Measurements from ENCODE around the gene LRRIQ3.
A peak's percentile ranks its signal among the peaks of the same experiment; 100 is the strongest.

Gene LRRIQ3

DNA sequence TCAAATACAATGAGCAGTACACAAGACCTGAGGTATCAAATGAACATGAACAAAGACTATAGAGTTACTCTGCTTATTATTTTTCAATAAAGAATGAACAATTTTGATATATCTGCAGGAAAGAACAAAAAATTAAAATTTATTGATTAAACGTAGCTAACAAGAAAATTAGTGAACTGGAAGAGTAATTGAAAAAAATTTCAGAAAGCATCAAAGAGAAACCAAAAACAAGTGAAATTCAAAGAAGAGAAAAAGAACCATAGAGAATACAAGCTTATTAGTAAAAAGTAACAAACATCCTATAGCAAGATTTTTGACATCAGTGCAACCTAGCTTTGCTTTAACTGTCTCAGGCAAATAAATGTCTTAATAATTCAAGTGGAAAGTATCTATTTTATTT is 106.6 kb downstream of the LRRIQ3 start:
- DNase-seq = no peak

DNA sequence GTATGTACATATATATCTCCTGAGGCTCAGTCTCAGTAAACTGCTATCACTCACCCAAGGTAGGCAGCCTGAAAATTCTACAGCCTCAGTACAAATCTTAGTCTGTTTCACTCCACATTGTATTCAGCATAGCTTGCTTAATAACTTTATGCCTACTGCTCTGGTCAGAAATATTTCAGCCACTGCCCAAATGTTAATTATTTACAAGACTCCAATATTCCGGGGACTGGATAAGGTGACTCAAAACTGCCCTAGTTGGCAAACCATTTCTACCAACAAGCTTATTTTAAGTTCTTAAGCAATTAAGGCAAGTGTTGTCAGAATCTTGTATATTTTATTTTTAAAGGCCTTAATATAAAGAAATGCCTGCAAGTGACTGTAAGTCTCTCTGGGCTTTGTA is 114.8 kb downstream of the LRRIQ3 start:
- DNase-seq = no peak

DNA sequence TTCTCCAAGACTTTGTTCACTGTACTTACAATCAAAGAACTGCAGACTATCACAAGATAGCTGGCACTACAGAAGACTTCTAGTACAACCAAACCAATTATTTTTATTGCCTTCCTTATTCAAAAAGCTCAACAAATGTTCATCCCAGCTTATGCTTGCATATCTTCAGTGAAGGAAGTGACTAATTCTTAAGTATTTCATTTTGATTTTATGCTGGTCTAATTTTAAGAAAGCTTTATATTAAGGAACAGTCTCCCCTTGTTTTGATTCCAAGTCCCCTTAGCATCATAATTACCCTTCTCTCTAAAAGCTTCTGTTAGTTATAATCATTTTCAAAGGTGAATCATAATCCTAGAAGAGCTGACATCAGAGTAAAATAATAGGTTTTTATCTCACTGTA is 132.9 kb downstream of the LRRIQ3 start:
- DNase-seq = no peak

DNA sequence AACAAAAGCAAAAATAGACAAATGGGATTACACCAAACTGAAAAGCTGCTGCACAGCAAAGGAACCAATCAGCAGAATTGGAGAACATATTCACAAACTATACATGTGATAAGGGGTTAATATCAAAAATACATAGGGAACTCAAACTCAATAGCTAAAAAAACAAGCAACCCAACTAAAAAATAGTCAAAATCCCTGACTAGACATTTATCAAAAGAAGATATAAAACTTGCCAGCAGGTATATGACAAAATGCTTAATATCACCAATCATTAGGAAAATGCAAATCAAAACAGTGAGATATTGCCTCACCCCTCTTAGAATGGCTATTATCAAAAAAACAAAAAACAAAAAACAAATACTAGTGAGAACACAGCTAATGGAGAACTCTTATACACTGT is 140.3 kb downstream of the LRRIQ3 start:
- no peak for DNase-seq

DNA sequence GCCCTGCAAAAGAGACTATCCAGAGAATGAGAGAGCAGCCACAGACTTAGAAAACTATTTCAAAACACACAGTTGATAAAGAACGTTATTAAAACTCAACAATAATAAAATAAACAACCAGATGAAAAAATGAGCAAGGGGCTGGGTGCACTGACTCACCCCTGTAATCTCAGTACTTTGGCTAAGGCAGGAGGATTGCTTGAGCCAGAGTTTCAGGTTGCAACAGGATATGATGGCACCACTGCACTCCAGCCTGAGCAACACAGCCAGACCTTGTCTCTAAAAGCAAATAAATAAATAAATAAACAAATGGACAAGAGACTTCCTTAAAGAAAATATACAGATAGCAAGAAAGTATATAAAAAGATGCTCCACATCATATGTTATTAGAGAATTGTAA is 144.6 kb downstream of the LRRIQ3 start:
- no peak for DNase-seq

DNA sequence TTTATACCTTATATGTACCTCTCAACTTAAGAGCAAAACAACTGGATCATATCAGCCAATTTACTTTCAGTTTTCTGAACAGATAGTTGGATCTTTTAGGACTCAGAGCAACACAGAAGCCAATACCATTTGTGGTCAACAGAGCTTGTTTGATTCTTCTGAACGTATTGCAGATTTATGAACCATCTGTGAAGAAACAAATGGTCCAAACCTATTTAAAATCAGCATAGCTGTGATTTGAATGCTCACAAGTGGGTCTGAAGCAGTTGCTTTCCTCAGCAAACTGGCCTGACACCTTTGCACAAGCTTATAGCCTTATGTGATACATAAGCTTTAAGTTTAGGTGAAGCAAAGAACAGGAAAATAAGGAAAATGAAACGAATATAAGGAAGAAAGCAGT is 147.6 kb downstream of the LRRIQ3 start:
- no peak for DNase-seq

DNA sequence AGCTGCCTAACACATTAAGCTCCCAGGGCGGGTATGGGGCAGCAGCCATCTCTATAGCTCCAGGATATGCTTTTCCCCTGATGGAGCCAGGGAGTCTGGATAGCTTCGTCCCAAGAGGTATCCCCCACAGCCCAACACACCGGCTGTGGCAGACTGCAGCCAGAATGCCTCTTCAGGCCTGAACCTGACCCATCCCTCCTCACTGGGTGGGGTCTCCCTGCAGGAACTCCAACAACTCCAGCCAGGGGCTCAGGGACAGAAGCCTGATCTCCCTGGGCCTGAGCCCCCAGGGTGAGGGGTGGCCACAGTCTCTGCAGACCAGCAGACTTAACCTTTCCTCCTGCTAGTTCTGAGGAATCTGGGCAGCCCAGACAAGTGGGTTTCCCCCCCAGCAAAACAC is 159.9 kb downstream of the LRRIQ3 start:
- DNase-seq = no peak

DNA sequence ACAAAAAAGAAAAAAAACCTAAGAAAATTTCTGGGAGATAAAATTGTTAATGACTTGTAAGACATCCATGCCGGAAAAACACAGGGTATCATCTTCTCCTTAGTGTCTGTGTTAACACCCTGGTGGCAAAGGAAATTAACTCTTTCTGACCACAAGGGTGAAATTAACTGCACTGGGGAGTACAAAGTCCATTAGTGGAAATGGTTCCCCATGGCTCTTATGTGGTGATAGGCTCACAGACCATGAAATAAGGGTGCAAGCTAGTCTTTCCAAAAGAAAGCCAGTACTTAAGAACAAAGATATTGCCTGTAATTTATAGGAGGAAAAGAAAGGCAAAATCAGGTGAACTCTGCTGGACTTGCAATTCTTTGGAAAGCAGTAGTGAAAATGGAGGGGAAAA is 185.4 kb downstream of the LRRIQ3 start:
- no peak for DNase-seq

DNA sequence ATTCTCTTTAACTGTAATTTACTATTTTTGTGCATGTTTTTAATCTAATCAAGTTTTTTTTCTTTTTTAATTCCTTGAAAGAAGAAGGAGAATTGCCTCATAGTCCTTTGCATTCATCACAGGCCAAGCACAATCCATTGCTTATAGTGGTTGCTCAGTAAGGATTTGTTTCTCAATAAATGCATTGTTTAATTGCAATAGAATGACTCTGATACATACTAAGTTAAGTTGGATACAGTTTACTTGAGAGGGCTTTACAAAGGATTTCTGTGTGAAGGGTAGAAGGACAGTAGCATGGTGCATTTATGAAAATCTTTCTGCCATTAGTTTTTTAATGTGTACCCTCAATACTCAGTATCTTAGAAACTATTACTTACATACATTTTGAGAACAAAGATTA is 186.2 kb downstream of the LRRIQ3 start:
- no peak for DNase-seq

DNA sequence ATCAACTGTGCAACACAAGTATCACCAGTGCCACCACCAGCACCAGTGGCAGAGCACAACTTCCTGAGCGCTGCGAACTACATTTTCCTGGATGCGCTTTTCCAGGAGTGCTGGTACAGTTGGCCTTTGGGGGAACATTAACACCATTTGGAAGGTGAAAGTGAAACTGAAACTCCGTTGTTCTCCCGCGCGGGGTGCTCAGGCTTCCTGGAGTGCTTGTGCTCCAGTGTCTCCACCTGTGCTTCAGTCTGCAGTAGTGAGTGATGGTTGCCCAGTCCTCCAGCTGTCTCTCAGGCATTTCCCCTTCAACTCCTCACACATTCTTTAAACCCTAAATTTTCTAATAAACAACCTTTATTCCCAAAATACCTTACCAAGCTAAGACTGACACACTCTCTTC is 187.8 kb downstream of the LRRIQ3 start:
- DNase-seq = no peak

DNA sequence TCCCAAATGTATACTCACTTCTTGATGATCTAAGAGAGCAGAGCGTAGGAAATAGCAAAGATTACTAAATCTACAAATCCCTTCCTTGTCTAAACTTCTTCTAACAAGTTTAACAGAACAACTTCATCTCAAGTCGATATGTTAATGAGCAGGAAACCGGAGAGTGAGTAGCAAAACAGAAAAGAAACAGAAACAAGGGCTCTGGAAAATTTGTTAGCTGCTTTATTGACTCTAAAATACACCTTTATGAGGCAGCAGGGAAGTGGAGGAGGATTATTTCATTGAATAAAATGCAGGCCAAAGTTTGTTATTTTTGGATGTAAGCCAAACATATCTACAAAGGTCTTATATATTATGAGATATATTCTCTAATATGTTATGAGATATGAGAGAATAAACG is 192.4 kb downstream of the LRRIQ3 start:
- no peak for DNase-seq

DNA sequence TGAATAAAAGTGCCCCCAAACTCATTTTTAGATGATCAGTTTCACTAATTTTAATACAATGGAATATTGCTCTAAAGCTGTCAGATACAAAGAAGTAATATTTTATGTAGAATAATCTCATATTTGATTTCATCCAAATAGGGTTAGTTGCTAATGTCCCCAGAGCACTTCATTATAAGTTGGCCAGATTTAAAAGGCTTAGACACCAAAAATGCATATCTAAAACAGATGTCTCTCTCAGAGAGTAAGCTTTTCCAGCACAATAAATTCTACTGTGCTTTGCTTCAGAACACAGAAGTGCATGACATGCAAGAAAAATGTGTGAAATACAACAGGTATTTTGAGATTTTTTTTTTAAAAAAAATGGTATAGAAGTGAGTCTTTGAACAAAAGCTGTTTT is 194.2 kb downstream of the LRRIQ3 start:
- DNase-seq = no peak

DNA sequence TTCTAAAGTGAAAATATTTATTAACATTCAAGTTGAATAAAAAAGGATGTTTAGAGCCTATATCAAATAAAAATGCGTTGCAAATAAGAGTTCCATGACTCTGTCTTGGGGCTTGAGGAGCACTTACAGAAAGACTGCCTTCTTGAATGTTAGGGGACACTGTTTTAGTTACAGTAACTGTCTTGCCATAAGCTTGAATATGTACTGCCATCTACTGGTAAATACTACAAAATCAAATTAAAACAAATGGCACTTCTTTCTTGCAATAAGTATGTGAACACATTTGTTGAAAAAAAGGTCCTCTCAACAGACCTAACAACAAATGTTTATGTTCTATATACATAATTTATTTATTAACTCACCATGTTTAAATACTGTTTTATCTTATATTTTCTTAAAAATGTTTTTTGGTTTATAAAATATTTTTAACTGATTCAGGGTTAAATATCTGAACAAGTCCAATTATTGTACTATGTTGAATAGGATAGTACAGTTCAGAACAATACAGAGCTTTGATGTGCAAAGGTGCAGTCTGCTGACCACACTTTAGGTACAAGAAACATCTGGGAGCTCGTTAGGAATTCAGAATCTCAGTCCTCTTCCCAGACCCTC is 199.5 kb downstream of the LRRIQ3 start:
- DNase-seq = peak; percentile 13

DNA sequence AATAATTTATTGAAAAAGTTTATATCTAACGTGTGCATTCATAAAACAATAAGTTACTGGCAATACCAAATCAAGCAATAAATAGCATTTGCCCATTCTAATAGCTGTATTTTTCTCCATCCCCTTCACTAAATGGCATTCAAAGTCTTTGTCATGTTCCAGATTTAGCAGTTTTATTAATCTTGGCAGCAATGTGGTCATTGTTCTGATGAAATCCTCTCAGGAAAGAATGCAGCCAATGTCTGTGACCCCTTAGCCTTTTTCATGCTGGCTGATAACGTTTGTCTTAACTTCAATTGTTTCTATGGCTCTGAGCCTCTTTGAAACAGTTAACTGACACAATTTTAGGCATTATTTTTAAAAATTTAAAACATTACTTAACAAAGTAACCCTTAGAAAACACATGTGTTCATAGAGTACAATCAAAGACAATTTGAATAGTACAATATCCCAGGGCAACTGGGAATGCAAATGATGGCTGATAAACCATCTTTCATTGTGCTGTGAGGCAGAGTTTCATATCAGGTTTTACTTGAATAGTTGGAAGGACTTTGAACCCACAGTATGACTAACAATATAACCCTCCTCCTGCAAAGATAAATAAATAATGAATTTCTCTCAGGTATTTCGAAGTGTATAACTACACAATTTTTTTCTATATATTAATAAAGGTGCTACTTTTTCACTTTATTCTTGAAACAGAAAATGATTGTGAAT is 217.5 kb downstream of the LRRIQ3 start:
- no peak for DNase-seq

DNA sequence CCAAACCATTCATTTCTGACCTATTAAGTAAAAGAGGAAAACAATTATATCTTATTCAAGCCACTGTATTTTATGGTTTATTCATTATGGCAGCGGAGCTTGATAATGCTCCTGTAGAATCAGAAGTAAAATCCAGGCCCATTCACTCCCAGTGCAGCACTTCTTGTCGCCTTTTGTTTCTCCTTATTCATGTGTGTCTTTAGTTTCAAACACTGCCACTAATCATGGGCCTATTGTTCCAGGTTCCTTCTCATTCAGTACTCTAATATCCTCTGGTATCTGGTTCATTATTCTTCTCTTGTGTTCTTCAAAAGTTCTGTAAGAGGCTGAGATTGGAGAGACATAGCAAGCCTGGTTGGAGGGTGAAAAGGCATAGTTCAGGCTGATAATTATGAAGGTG is 218.3 kb downstream of the LRRIQ3 start:
- DNase-seq = no peak

DNA sequence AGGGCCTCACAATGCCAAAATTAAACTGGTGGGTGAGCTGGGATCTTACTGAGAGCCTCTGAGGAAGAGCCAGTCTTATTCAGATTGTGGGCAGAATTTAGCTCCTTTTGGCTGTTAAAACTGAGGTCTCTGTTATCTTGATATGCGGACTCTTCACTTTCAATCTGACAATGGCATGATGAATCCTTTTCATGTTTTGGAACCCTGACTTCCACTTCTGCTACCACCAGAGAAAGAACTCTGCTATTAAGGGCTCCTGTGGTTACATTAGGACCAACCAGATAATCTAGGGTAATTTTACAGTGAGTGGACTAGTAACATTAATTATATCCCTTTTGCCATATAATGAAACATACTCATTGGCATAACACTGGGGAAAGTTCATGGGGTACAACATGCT is 219.0 kb downstream of the LRRIQ3 start:
- DNase-seq = no peak

Measured in NCI-H2227 treated with DMSO at 0.1 percent for 48 hours (cell line).